K562 (cell line): ENCODE results near the gene CHMP4B. TPM values are rescaled to one million over a fixed set of nuclear protein-coding genes. Genes with fewer than 3 reads are reported as not detected.

Source experiments
- ATF6 ChIP-seq: sonication (generic); formaldehyde crosslinking; IDR thresholded peaks from 2 replicates; pipeline ENCODE4 v1.4.0; 2020; ENCODE audit warnings: mild to moderate bottlenecking, missing genetic modification reagents
- EWSR1 ChIP-seq: fragments of 450-650 bp; IDR thresholded peaks from 2 replicates; pipeline ENCODE4 v1.6.1; 2018; ENCODE audit warnings: borderline replicate concordance, mild to moderate bottlenecking, low read depth, moderate library complexity; ENCODE audit not compliant: partially characterized antibody
- FOXP4 ChIP-seq: sonication (generic); formaldehyde crosslinking; IDR thresholded peaks from 2 replicates; pipeline ENCODE4 v1.8.0; 2022; ENCODE audit warnings: mild to moderate bottlenecking, missing genetic modification reagents, borderline replicate concordance
- MCM7 ChIP-seq, 2 experiments: fragments of 450-650 bp; IDR thresholded peaks; 2 replicates each; pipeline ENCODE4 v1.6.1; 2016 to 2018
- MITF ChIP-seq: IDR thresholded peaks from 2 replicates; pipeline ENCODE4 v1.6.1; 2014; ENCODE audit warnings: antibody characterized with exemption
- NR2C2 ChIP-seq, 2 experiments: fragments of 200-800 bp in 1 of 2; sonication (Bioruptor generic) in 1 of 2; sonication (generic) in 1 of 2; formaldehyde crosslinking in 1 of 2; IDR thresholded peaks; 2 replicates each; pipeline versions ENCODE4 v1.6.1 to v1.8.0; 2016 to 2022; ENCODE audit warnings: mild to moderate bottlenecking in 1 of 2, missing compliant biosample characterization in 1 of 2, missing genetic modification characterization in 1 of 2, missing genetic modification reagents in 1 of 2
- U2AF1 ChIP-seq: fragments of 200-400 bp; formaldehyde crosslinking; optimal IDR thresholded peaks from 2 replicates; pipeline ENCODE3; 2017; ENCODE audit warnings: mild to moderate bottlenecking, low read depth, low read length, moderate library complexity
- ZNF57 ChIP-seq: fragments of 450-650 bp; formaldehyde crosslinking; IDR thresholded peaks from 2 replicates; pipeline ENCODE4 v1.4.0; 2020; ENCODE audit warnings: mild to moderate bottlenecking, moderate library complexity
- polyA plus RNA-seq, 8 experiments: library from polyadenylated mRNA; depleted of rRNA in 4 of 8; stranded (reverse) in 5 of 8; unstranded in 3 of 8; fragments of >200 nt; fragmentation: Nextera tagmentation in 2 of 8; fragmentation: Illumina TruSeq in 1 of 8; extraction: Ambion mirVana in 2 of 8; extraction: Trizol in 1 of 8; gene quantifications; 2 replicates each; pipeline versions ENCODE4 v1.2.1 to v1.2.3, GENCODE V29; 2011 to 2014; ENCODE audit warnings: inconsistent platforms in 1 of 8, missing spikeins in 1 of 8
- total RNA-seq, 7 experiments: library from RNA; depleted of rRNA in 6 of 7; stranded (reverse); fragments of >200 nt in 6 of 7; fragmentation: Illumina TruSeq in 2 of 7; extraction: Trizol in 2 of 7; gene quantifications; 2 replicates each; pipeline versions ENCODE4 v1.2.1 to v1.2.3, GENCODE V29; 2011 to 2021; ENCODE audit warnings: low replicate concordance in 1 of 7

Gene CHMP4B
- total and polyA plus RNA-seq, 9 of the 15 experiments (the other 6 are each of a cell fraction or from before 2014, with no cell fraction given): 1.8 to 64.7 (median 31.8) TPM

GRCh38 chr20:33861458-33861857 is 50.3 kb downstream of the CHMP4B start (continued):
- no peak for TF ChIP-seq EWSR1
- no peak for TF ChIP-seq U2AF1
- no peak for TF ChIP-seq NR2C2 (CRISPR knock-in tag; IDR thresholded peaks at IDR 0.05)
- no peak for TF ChIP-seq NR2C2 (tag; IDR thresholded peaks at IDR 0.05)
- no peak for TF ChIP-seq FOXP4 (CRISPR knock-in tag)
- TF ChIP-seq MCM7 (IDR thresholded peaks at IDR 0.05): no peak
- no peak for TF ChIP-seq MITF
- no peak for TF ChIP-seq ZNF57 (CRISPR knock-in tag)
- no peak for TF ChIP-seq ATF6 (CRISPR knock-in tag)
